DND-41 (cell line): ENCODE measurements around the gene RILPL2.

Experiments
- CTCF ChIP-seq: IDR thresholded peaks from 2 replicates; pipeline ENCODE4 v1.5.1; 2012; ENCODE audit warnings: borderline replicate concordance, low read length, moderate library complexity, mild to moderate bottlenecking; ENCODE audit not compliant: poor library complexity, severe bottlenecking; ENCODE audit errors: extremely low read depth
- EZH2 ChIP-seq: IDR thresholded peaks from 3 replicates; pipeline ENCODE4 v1.6.1; 2012; ENCODE audit warnings: borderline replicate concordance, low read depth, mild to moderate bottlenecking, moderate library complexity, low read length, inconsistent platforms; ENCODE audit not compliant: severe bottlenecking

GRCh38 chr12:123389560-123390351 lies 46.7 kb downstream of the RILPL2 start:
- TF ChIP-seq CTCF (no peak), EZH2 (no peak)
